Activated T-helper 1 cell treated with anti-CD3 and anti-CD28 coated beads, Interleukin-2, amount 50 U/mL, for 16 hours (primary cell): ENCODE measurements around the gene ISM2.
"Not testable (repeated sequence)": the region's sequence is repeated elsewhere in the genome, so short reads cannot be mapped to it uniquely, and the experiment has no call there.

Source experiments
- DNase-seq, 2 donors: peaks; one replicate each; pipeline ENCODE4 v3.0.0-alpha.2; 2020; ENCODE audit warnings: low read depth in 1 of 2, low spot score in 1 of 2

Gene ISM2

GRCh38 chr14:77498120-77498979, at the start of gene ISM2:
ISM2 (minus strand) TSS chr14:77498816; CDS start chr14:77498793, 23 bp downstream.
- DNase-seq: no peak

- DNase-seq: no peak
Measured at GRCh38 chr14:77547512-77548180, 49.0 kb upstream of the ISM2 start.

DNA sequence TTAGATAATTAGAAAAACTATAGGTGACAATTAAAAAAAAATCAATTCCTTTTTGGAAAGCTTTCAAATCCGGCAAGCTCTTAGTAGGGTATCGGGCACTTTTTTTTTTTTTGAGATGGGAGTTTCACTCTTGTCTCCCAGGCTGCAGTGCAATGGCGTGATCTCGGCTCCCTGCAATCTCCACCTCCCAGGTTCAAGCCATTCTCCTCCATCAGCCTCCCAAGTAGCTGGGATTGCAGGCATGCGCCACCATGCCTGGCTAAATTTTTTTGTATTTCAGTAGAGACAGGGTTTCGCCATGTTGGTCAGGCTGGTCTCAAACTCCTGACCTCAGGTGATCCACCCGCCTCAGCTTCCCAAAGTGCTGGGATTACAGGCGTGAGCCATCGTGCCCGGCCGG, 46.6 kb upstream of the ISM2 start:
- not testable (repeated sequence) for DNase-seq

GRCh38 chr14:77544571-77544970, 46.0 kb upstream of the ISM2 start:
- DNase-seq: no peak

GRCh38 chr14:77543637-77544334, 45.2 kb upstream of the ISM2 start:
- no peak for DNase-seq

- DNase-seq: no peak
Measured at GRCh38 chr14:77543240-77543551, 44.6 kb upstream of the ISM2 start.

DNA sequence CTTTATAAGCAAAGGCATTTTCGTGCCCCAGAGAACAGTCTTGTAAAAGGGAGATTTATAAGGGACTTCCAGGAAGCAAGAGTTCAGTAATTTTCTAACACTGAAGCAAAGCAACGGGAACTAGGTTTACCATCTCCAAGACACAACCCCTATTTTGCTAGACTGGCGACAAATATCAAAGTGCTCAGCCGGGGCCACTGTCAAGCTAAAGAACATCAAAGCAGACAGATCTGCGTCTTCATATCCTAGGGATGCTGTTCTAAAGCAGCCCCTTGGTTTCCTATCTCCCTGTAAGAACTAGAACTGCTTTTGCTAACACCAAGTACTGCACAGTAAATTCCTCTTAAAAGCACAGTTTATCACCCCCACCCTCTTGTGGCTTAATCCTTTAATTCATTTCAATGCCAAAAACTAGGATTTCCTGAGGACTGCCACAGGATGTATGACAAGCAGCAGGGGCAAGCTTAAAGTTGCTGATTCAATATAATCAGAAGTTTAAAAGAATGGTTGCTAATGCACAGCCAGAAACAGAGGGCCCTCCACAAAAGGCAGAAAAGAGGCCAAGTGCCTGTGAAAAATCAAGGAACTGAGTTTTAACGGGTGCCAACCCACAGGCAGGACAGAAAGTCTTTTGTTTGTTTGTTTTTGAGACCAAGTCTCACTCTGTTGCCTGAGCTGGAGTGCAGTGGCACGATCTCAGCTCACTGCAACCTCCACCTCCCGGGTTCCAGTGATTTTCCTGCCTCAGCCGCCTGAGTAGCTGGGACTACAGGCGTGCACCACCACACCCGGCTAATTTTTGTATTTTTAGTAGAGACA, 44.0 kb upstream of the ISM2 start:
- no peak for DNase-seq

GRCh38 chr14:77541905-77542304, 43.3 kb upstream of the ISM2 start:
- DNase-seq: no peak

DNA sequence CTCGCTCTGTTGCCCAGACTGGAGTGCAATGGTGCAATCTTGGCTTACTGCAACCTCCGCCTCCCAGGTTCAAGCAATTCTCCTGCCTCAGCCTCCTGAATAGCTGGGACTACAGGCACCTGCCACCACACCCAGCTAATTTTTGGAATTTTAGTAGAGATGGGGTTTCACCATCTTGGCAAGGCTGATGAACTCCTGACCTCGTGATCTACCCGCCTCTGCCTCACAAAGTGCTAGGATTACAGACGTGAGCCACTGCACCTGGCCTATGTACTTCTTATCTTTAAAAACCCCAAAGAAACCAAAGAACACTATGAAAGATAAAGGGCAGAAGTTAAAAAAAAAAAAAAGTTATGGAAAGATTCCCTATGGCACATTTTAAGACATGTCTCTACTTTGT, 38.3 kb upstream of the ISM2 start:
- not testable (repeated sequence) for DNase-seq

DNA sequence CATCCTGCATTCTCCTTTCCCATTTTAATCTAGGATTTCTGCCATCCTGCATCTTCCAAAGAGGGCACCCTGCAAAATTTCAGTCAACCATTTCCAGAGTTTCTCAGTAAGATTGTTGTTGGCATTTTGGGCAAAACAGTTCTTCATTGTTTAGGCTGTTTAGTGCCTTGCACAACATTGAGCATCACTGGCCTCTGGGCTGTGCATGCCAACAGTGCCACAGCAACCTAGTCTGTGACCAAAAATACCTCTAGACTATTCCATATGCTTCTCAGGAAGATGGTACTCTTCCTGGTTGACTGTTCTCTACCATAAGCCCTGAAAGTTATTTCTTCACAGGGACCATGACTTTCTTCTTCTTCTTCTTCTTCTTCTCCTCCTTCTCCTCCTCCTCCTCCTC, 32.5 kb upstream of the ISM2 start:
- no peak for DNase-seq

DNA sequence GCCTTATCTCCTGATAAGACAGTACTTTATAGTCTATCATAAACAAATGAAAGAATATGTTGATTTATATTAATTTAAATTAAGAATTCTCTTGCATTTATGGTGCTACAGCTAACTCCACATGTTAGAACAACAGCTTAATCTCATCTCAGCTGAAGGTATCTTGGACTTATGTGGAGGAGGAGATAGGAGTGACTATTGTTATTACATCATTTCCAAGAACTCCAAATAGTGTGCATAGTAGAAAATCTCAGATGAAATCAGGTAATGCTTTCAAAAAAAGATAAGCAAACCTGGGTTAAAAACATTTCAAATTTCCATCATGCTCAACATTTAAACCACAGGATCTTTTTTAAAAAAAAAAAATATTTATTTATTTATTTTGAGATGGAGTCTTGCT, 31.3 kb upstream of the ISM2 start:
- no peak for DNase-seq

DNA sequence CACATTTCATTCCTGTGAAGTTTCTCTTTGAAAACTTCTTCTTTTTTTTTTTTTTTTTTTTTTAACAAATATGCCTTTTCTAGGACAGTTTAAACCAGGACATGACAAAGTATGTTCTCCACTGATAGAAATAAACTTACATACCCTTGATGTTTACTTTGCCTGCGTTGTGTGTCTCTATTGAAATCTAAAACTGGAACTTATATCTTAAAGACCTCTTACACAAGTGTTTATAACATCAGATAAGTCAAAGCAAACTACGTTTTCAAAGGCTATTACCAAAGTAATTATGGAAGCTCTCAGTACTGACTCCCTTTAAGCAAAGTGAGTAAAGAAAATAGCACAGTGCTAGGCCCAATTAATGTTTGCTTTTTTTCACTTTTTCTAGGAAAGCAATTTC, 30.6 kb upstream of the ISM2 start:
- no peak for DNase-seq

DNA sequence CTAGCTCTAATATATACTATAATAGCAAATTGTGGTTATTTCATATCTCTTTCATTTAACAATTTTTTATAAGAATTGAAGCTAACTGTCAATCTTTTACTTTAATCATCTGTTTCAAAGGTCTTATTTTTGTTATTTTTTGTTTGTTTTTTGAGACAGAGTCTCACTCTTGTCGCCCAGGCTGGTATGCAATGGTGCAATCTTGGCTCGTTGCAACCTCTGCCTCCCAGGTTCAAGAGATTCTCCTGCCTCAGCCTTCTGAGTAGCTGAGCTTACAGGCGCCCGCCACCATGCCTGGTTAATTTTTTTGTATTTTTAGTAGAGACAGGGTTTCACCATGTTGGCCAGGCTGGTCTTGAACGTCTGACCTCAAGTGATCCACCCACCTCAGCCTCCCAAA, 30.1 kb upstream of the ISM2 start:
- DNase-seq: not testable (repeated sequence)

- DNase-seq: no peak
Measured at GRCh38 chr14:77526266-77526665, 27.6 kb upstream of the ISM2 start.

- DNase-seq: no peak
Measured at GRCh38 chr14:77524536-77524935, 25.9 kb upstream of the ISM2 start.

DNA sequence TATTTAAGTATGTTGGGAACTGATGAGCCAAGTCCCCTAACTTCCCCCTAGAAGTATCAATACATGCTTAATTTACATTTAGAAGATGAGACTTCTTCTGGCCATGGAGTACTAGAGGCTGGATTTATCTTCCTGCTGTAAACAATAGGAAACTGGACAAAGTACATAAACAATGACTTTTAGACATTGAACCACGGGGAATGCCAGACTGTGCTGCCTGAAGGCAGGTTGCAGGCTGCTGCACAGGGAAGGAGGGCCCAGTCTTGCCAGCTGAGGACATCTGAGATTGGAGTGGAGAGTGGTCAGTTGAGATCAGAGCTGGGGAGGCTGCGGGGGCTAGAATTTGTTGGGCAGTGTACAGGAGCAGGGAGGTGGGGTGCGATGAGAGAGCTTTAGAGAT, 24.5 kb upstream of the ISM2 start:
- no peak for DNase-seq

GRCh38 chr14:77520555-77520954, 21.9 kb upstream of the ISM2 start:
- no peak for DNase-seq

DNA sequence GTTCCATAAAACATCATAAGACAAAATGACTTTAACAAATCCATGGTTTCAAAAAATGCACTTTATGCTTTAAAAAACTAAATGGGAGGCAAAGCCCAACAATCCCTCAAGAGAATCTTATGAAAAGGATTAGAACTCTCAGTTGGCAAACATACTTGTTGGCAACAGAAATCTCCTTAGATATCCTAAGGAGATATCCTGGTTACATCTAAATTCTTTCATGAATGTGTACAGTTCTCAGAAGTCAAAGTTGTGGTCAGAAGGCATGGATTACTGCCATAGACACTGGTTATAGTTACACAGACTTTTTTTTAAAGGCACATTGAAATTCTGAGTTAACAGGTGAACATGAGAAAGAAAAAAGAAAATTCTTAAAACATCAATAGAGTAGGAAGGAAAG, 17.5 kb upstream of the ISM2 start:
- no peak for DNase-seq

DNA sequence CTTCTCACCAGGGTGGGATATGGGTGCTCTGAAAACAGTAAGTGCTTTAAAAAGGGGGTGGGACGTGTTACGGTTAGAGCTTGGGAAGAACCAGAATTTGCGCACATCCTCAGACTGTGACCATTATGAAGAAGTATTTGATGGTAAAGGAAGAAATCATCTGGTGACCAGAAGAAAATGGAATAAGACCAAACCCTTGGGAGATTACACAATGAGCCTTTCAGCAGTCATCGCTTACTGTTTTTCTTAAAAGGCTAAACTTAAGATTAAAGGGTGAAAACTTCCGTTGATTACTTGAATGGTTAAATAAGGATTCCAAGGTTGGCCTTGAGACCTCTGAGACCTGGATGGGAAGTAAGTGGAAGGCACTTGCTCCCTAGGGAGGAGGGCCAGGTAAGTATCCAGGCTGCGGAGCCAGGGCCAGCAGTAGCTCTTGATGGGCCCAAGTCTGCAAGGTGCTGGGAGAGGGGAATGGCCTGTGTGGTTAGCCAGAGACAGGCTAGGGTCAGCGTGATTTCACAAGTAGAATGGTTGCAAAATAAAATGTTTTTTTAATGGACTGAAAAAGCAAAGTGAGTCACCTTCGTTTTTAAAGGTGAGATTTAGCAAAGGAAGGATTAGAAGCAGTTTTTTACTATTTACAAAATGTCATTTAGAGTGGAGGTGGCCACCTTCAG, 13.0 kb upstream of the ISM2 start:
- no peak for DNase-seq

GRCh38 chr14:77509366-77509765, 10.8 kb upstream of the ISM2 start:
- no peak for DNase-seq

GRCh38 chr14:77508876-77509275, 10.3 kb upstream of the ISM2 start:
- DNase-seq: no peak
